H9 (cell line): ENCODE data around the gene CTRL. TPM values are rescaled to one million over a fixed set of nuclear protein-coding genes. Genes with fewer than 3 reads are reported as not detected.

Source experiments
- DNase-seq: peaks from one replicate; pipeline ENCODE4 v3.0.0-alpha.2; 2017
- H2AFZ ChIP-seq: one replicate; pipeline ENCODE4 v1.6.1; 2013; ENCODE audit warnings: mild to moderate bottlenecking, low read length, control low read depth, moderate library complexity
- H2AK5ac ChIP-seq: 2 replicates; pipeline ENCODE4 v1.6.1; 2013; ENCODE audit warnings: low read length, control low read depth, mixed read lengths; ENCODE audit not compliant: insufficient read length
- H2BK120ac ChIP-seq: one replicate; pipeline ENCODE4 v1.6.1; 2013; ENCODE audit warnings: low read depth, mild to moderate bottlenecking, low read length, control low read depth, inconsistent platforms; ENCODE audit not compliant: poor library complexity, severe bottlenecking
- H2BK12ac ChIP-seq: 2 replicates; pipeline ENCODE4 v1.6.1; 2013; ENCODE audit warnings: low read length, control low read depth, mixed read lengths, low read depth; ENCODE audit not compliant: insufficient read length
- H2BK15ac ChIP-seq: 2 replicates; pipeline ENCODE4 v1.6.1; 2013; ENCODE audit warnings: low read depth, low read length, control low read depth
- H2BK20ac ChIP-seq: one replicate; pipeline ENCODE4 v1.6.1; 2013; ENCODE audit warnings: low read depth, mild to moderate bottlenecking, low read length, control low read depth, inconsistent platforms; ENCODE audit not compliant: poor library complexity, severe bottlenecking
- H2BK5ac ChIP-seq: 2 replicates; pipeline ENCODE4 v1.6.1; 2013; ENCODE audit warnings: low read length, control low read depth, mixed read lengths; ENCODE audit not compliant: insufficient read length
- H3K14ac ChIP-seq: 2 replicates; pipeline ENCODE4 v1.6.1; 2013; ENCODE audit warnings: low read length, control low read depth; ENCODE audit not compliant: insufficient read depth
- H3K18ac ChIP-seq: 2 replicates; pipeline ENCODE4 v1.6.1; 2013; ENCODE audit warnings: low read depth, mild to moderate bottlenecking, mixed read lengths, low read length, control low read depth; ENCODE audit not compliant: insufficient read length
- H3K23ac ChIP-seq: 2 replicates; pipeline ENCODE4 v1.6.1; 2013; ENCODE audit warnings: low read length, control low read depth, mixed read lengths, low read depth; ENCODE audit not compliant: insufficient read length
- H3K23me2 ChIP-seq: 2 replicates; pipeline ENCODE4 v1.6.1; 2013; ENCODE audit warnings: low read depth, mild to moderate bottlenecking, mixed read lengths, low read length, control low read depth; ENCODE audit not compliant: insufficient read length, poor library complexity, severe bottlenecking
- H3K27ac ChIP-seq: 2 replicates; pipeline ENCODE4 v1.5.1; 2013; ENCODE audit warnings: low read length, control low read depth, mixed read lengths, low read depth; ENCODE audit not compliant: insufficient read length
- H3K27me3 ChIP-seq: 2 replicates; pipeline ENCODE4 v1.6.1; 2013; ENCODE audit warnings: low read length, control low read depth, inconsistent platforms; ENCODE audit not compliant: insufficient read depth
- H3K4ac ChIP-seq: 2 replicates; pipeline ENCODE4 v1.6.1; 2013; ENCODE audit warnings: low read depth, mild to moderate bottlenecking, control low read depth, inconsistent platforms, low read length, moderate library complexity
- H3K4me1 ChIP-seq: 2 replicates; pipeline ENCODE4 v1.6.1; 2013; ENCODE audit warnings: low read length, control low read depth, inconsistent platforms; ENCODE audit not compliant: insufficient read depth
- H3K4me2 ChIP-seq: 2 replicates; pipeline ENCODE4 v1.6.1; 2013; ENCODE audit warnings: low read length, control low read depth, mixed read lengths; ENCODE audit not compliant: insufficient read length, insufficient read depth
- H3K56ac ChIP-seq: 2 replicates; pipeline ENCODE4 v1.6.1; 2013; ENCODE audit warnings: low read depth, mild to moderate bottlenecking, mixed read lengths, low read length, control low read depth; ENCODE audit not compliant: insufficient read length
- H3K79me1 ChIP-seq: 2 replicates; pipeline ENCODE4 v1.6.1; 2013; ENCODE audit warnings: low read depth, mild to moderate bottlenecking, moderate library complexity, low read length, control low read depth, inconsistent platforms; ENCODE audit not compliant: insufficient read depth, poor library complexity, severe bottlenecking
- H3K79me2 ChIP-seq: 2 replicates; pipeline ENCODE4 v1.6.1; 2013; ENCODE audit warnings: low read length, control low read depth, inconsistent platforms; ENCODE audit not compliant: insufficient read depth
- H3K9ac ChIP-seq: 2 replicates; pipeline ENCODE4 v1.6.1; 2013; ENCODE audit warnings: low read length, control low read depth, mixed read lengths; ENCODE audit not compliant: insufficient read length; ENCODE audit errors: extremely low read depth
- H3K9me3 ChIP-seq: one replicate; pipeline ENCODE4 v1.6.1; 2013; ENCODE audit warnings: low read depth, low read length, inconsistent platforms; ENCODE audit not compliant: control insufficient read depth
- H3T11ph ChIP-seq: one replicate; pipeline ENCODE4 v1.6.1; 2013; ENCODE audit warnings: mild to moderate bottlenecking, low read length, control low read depth, inconsistent platforms
- H4K20me1 ChIP-seq: one replicate; pipeline ENCODE4 v1.6.1; 2013; ENCODE audit not compliant: control insufficient read depth, insufficient read length, insufficient read depth
- H4K5ac ChIP-seq: 2 replicates; pipeline ENCODE4 v1.6.1; 2013; ENCODE audit warnings: low read depth, mild to moderate bottlenecking, mixed read lengths, low read length, control low read depth; ENCODE audit not compliant: insufficient read length
- H4K8ac ChIP-seq: replicated peaks from 2 replicates; pipeline ENCODE4 v1.6.1; 2013; ENCODE audit warnings: low read length, control low read depth, mixed read lengths, low read depth; ENCODE audit not compliant: insufficient read length
- H4K91ac ChIP-seq: 2 replicates; pipeline ENCODE4 v1.6.1; 2013; ENCODE audit warnings: low read depth, mild to moderate bottlenecking, moderate library complexity, mixed read lengths, low read length, control low read depth; ENCODE audit not compliant: insufficient read length
- H3K27ac Mint-ChIP-seq, 3 experiments: 2 replicates in 2 of 3; 3 replicates in 1 of 3; pipeline ENCODE4 v1.8.0; 2020 to 2021; ENCODE audit warnings: mixed read lengths in 3 of 3, mild to moderate bottlenecking in 1 of 3, moderate library complexity in 1 of 3
- H3K27me3 Mint-ChIP-seq: 2 replicates; pipeline ENCODE4 v1.8.0; 2021; ENCODE audit warnings: low read depth, mild to moderate bottlenecking, moderate library complexity, mixed read lengths
- H3K36me3 Mint-ChIP-seq, 3 experiments: 2 replicates in 2 of 3; 3 replicates in 1 of 3; pipeline ENCODE4 v1.8.0; 2020 to 2021; ENCODE audit warnings: low read depth in 3 of 3, mixed read lengths in 3 of 3; ENCODE audit not compliant: insufficient read depth in 1 of 3
- H3K4me1 Mint-ChIP-seq, 2 experiments: 2 replicates each; pipeline ENCODE4 v1.8.0; 2020; ENCODE audit warnings: mixed read lengths in 2 of 2
- H3K4me3 Mint-ChIP-seq, 2 experiments: 2 replicates in 1 of 2; 3 replicates in 1 of 2; pipeline ENCODE4 v1.8.0; 2020 to 2021; ENCODE audit warnings: mild to moderate bottlenecking in 2 of 2, mixed read lengths in 2 of 2, moderate library complexity in 1 of 2
- H3K9me3 Mint-ChIP-seq, 2 experiments: 2 replicates in 1 of 2; 3 replicates in 1 of 2; pipeline ENCODE4 v1.8.0; 2020; ENCODE audit warnings: mild to moderate bottlenecking in 2 of 2, mixed read lengths in 2 of 2, moderate library complexity in 1 of 2
- WGBS: extraction: QIAGEN DNeasy Blood & Tissue Kit; methylation state at CpG from one replicate; pipeline ENCODE4 v1.1.7; 2013; ENCODE audit warnings: missing lambda C conversion rate, low lambda C conversion rate, mixed read lengths; ENCODE audit not compliant: insufficient read length; ENCODE audit errors: extremely low coverage; 5-methylcytosine and 5-hydroxymethylcytosine counted together
- total RNA-seq: library from RNA; stranded (reverse); gene quantifications from 2 replicates; pipeline ENCODE4 v1.2.1, GENCODE V29; 2021
- TF ChIP-seq, protein P1 (sequence below): fragments of 200-600 bp; sonication (generic); conservative IDR thresholded peaks from 3 replicates; pipeline ENCODE4 v1.8.0; 2021; ENCODE audit warnings: antibody characterized with exemption, mild to moderate bottlenecking

CTRL gene
- total RNA-seq, 1 experiment from 2014 or later = 2.7 TPM

DNA sequence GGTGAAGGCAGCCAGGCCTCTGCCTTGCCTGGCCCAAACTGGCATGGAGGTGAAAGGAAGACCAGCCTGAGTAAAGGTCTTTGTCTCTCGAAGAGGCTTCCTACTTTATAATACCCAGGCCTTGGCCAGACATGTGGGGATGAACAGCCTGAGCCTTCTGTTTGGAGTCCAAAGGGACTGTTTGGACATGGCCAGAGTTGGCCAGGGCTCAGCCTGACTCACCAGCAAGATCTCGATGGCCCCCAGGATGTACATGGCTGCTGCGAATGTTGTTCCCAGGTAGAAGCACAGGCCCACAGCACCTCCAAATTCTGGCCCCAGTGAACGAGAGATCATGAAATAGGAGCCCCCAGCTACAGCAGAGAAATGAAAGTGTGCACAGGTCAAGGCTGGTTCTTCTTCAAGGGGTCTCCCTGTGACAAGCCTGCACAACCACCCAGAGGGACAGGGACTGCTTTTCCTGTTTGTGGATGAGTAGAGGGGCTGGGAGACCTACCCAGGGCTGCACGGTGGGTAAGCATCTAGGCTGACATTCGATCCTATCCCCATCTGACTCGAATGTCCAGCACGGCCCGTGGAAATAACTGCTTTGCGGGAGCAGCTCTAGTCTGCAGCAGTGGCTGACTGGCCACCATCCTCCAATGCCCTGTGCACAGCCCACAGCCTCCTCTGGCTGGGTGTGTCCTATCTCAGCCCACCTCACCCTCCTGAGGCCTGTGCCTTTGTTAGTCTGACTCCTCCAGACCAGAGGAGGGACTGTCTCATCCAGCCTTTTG, 22.9 kb upstream of the CTRL start:
- no peak overlapping the region for H2AFZ ChIP-seq
- no peak overlapping the region for H2BK5ac ChIP-seq
- H2AK5ac ChIP-seq = no peak overlapping the region
- no peak overlapping the region for H2BK120ac ChIP-seq
- H3K27me3 ChIP-seq = no peaks in the 10 kb centered on the region
- H4K91ac ChIP-seq = no peak overlapping the region
- H3K23me2 ChIP-seq = no peaks in the 10 kb centered on the region
- Mint-ChIP-seq H3K4me1 (no peaks in the 10 kb centered on the region), H3K4me3 (no peak overlapping the region), H3K9me3 (no peaks in the 10 kb centered on the region), H3K27me3 (no peaks in the 10 kb centered on the region), H3K27ac (no peak overlapping the region; a peak in 1 of 7 replicates), H3K36me3 (peaks cover 17 to 69% (median 49%) of the 10 kb centered on the region in 3 experiments; a peak in 6 of 7 replicates)
- H3K4ac ChIP-seq = no peak overlapping the region
- H4K5ac ChIP-seq = no peak overlapping the region
- H2BK12ac ChIP-seq = no peak overlapping the region
- H3K27ac ChIP-seq = no peak overlapping the region
- H3K4me1 ChIP-seq = no peaks in the 10 kb centered on the region
- no peak overlapping the region for H3K18ac ChIP-seq
- H2BK15ac ChIP-seq = no peak overlapping the region
- no peak overlapping the region for H3K9ac ChIP-seq
- H3K4me2 ChIP-seq = no peak overlapping the region
- DNase-seq = no peak
- no peaks in the 10 kb centered on the region for H3K79me1 ChIP-seq
- H2BK20ac ChIP-seq = no peak overlapping the region
- H3K56ac ChIP-seq = no peak overlapping the region
- no peak overlapping the region for H4K8ac ChIP-seq
- TF ChIP-seq, protein P1, sequence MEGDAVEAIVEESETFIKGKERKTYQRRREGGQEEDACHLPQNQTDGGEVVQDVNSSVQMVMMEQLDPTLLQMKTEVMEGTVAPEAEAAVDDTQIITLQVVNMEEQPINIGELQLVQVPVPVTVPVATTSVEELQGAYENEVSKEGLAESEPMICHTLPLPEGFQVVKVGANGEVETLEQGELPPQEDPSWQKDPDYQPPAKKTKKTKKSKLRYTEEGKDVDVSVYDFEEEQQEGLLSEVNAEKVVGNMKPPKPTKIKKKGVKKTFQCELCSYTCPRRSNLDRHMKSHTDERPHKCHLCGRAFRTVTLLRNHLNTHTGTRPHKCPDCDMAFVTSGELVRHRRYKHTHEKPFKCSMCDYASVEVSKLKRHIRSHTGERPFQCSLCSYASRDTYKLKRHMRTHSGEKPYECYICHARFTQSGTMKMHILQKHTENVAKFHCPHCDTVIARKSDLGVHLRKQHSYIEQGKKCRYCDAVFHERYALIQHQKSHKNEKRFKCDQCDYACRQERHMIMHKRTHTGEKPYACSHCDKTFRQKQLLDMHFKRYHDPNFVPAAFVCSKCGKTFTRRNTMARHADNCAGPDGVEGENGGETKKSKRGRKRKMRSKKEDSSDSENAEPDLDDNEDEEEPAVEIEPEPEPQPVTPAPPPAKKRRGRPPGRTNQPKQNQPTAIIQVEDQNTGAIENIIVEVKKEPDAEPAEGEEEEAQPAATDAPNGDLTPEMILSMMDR = no peak
- no peaks in the 10 kb centered on the region for H3K79me2 ChIP-seq
- no peaks in the 10 kb centered on the region for H4K20me1 ChIP-seq
- H3K9me3 ChIP-seq = no peaks in the 10 kb centered on the region
- WGBS = no CpG with 5 or more reads among the region's 10 CpGs
- no peak overlapping the region for H3K14ac ChIP-seq
- H3K23ac ChIP-seq = no peak overlapping the region
- H3T11ph ChIP-seq = no peak overlapping the region
